ENCODE data around the gene RAPGEF5. TPM values are rescaled to one million over a fixed set of nuclear protein-coding genes. Genes with fewer than 3 reads are reported as not detected.
"Not testable (repeated sequence)": the region's sequence is repeated elsewhere in the genome, so short reads cannot be mapped to it uniquely, and the experiment has no call there.

The RAPGEF5 gene
- total RNA-seq, 2 experiments from 2014 or later = 1.3 to 1.5 TPM

GRCh38 chr7:22110227-22110839, 246.6 kb downstream of the RAPGEF5 start:
- peak; percentile 93 for ATAC-seq
- ChIA-PET POLR2A (no interaction called here), CTCF (interaction anchor here (0.5 to 3.1 kb wide), 41 partner anchors 8 to 949 kb away, joined by 3 to 36 read pairs (median 4); partner anchors contain the start of gene STEAP1B)
- no peak overlapping the region for H3K27ac Mint-ChIP-seq
- intact Hi-C loops (cut with DNase I, micrococcal nuclease) = loop anchor here (1.0 to 10.0 kb wide), 3 partner anchors 184 to 390 kb away; partner anchors contain the start of gene STEAP1B (in 2 of the 2)
- no peaks in the 10 kb centered on the region for H3K36me3 Mint-ChIP-seq (ENCODE audit: low read depth)
- DNase-seq = peak; percentile 78
- H3K4me1 Mint-ChIP-seq = no peaks in the 10 kb centered on the region
- no peaks in the 10 kb centered on the region for H3K9me3 Mint-ChIP-seq (ENCODE audit: low read depth)
- H3K4me3 Mint-ChIP-seq = no peak overlapping the region
- peaks cover 3% of the 10 kb centered on the region for H3K27me3 Mint-ChIP-seq

DNA sequence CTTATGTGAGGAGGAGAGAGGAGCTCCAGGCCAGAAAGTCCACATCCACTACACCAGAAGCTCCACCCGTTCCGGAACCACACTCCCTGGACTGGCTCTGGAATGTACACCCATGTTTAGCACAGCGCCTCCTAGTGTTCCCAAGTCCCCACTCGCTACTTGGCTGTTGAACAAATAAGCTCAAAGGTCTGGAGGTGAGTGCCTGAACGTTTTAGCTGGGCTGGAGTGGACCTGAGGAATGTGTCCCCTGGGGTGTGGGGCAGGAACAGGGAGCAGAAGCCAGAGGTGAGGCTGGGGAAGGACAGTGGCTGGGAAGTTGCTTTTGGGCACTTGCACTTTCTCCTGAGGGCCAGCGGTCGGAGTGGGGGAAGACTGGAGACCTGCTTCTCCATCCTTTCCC, 247.2 kb downstream of the RAPGEF5 start:
- POLR2A ChIA-PET = no interaction called here
- no peak for ATAC-seq
- peak; percentile 54 for DNase-seq

DNA sequence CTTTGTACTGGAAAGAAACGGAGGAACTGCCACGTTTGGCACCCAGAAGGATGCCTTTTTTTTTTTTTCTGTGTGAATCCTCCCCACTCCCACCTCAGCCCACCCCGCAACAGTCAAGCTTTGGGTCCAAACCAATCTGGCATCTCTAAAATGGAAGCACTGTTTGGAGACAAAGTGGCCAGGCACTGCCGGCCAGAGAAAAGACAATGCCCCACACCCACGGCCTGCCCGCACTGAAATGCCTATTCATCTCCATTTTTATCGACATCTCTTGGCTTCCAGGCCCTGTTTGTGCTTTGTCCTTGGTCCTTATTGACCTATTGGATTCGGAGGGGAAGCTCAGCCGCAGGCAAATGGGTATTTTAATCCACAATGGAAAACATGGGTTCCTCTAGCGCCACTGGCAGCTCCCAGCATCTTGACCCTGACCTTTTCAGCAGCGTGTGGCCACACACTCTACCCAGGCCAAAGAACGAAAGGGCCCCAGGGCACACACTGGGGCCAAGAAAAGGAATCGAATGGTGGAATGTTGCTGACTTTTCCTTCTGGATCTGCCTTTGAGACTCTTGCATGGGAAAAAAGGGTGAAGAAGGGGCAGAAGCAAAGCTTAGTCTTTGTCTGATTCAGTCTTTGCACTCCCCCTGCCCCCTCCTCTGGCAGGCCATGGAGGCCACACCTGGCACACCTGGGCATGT, 248.7 kb downstream of the RAPGEF5 start:
- DNase-seq = no peak
- peaks cover 4% of the 10 kb centered on the region for H3K4me1 Mint-ChIP-seq
- ATAC-seq = no peak
- no peak overlapping the region for H3K27ac Mint-ChIP-seq
- intact Hi-C loops (cut with DNase I, micrococcal nuclease) = no loop called here
- no peaks in the 10 kb centered on the region for H3K9me3 Mint-ChIP-seq (ENCODE audit: low read depth)
- H3K36me3 Mint-ChIP-seq (ENCODE audit: low read depth) = no peaks in the 10 kb centered on the region
- no peak overlapping the region for H3K4me3 Mint-ChIP-seq
- CTCF ChIA-PET = interaction anchor here (0.6 to 0.7 kb wide), 5 partner anchors 25 to 853 kb away, joined by 3 read pairs; no protein-coding TSS in a partner anchor
- POLR2A ChIA-PET = no interaction called here
- H3K27me3 Mint-ChIP-seq = peaks cover 5% of the 10 kb centered on the region

More for the DNA sequence above, 247.2 kb downstream of the RAPGEF5 start:
- H3K36me3 Mint-ChIP-seq (ENCODE audit: low read depth) = no peaks in the 10 kb centered on the region
- intact Hi-C loops (cut with DNase I, micrococcal nuclease) = loop anchor here (1.0 to 10.0 kb wide), 3 partner anchors 185 to 391 kb away; partner anchors contain the start of gene STEAP1B (in 2 of the 2)
- H3K4me3 Mint-ChIP-seq = no peak overlapping the region
- no peak overlapping the region for H3K27ac Mint-ChIP-seq
- CTCF ChIA-PET = interaction anchor here (0.5 to 3.1 kb wide), 39 partner anchors 9 to 1779 kb away, joined by 3 to 36 read pairs (median 4); partner anchors contain the start of gene STEAP1B
- no peaks in the 10 kb centered on the region for H3K9me3 Mint-ChIP-seq (ENCODE audit: low read depth)
- H3K27me3 Mint-ChIP-seq = peaks cover 3% of the 10 kb centered on the region
- no peaks in the 10 kb centered on the region for H3K4me1 Mint-ChIP-seq

DNA sequence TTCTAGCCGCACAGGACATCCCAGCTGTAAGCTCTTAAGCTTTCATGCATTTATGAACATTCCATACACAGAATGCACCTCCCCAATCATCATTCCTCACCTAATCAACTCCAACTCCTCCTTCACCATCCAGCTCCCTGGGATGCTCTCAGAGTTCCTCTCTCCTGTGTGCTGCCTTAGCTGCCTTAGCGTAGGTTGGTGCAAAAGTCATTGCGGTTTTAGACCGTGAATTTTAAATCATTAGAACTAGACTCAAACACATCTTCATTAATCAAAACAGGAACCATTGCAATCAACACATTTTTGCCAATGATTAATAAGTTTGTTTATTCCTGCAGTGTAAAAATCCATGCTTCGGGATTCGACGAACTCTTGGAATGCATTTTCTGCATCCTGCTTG, 251.4 kb downstream of the RAPGEF5 start:
- ChIA-PET CTCF (interaction anchor here (1.0 to 1.1 kb wide), 2 partner anchors 21 to 393 kb away, joined by 3 to 4 read pairs; no protein-coding TSS in a partner anchor), POLR2A (no interaction called here)
- H3K36me3 Mint-ChIP-seq (ENCODE audit: low read depth) = no peaks in the 10 kb centered on the region
- peaks cover 13% of the 10 kb centered on the region for H3K27me3 Mint-ChIP-seq
- peaks cover 7% of the 10 kb centered on the region for H3K4me1 Mint-ChIP-seq
- no peak overlapping the region for H3K4me3 Mint-ChIP-seq
- no peak overlapping the region for H3K27ac Mint-ChIP-seq
- ATAC-seq (no peak), DNase-seq (no peak)
- intact Hi-C loops (cut with DNase I, micrococcal nuclease) = no loop called here
- H3K9me3 Mint-ChIP-seq (ENCODE audit: low read depth) = no peaks in the 10 kb centered on the region

- Mint-ChIP-seq H3K4me1 (no peaks in the 10 kb centered on the region), H3K27ac (no peak overlapping the region), H3K4me3 (no peak overlapping the region), H3K9me3 (ENCODE audit: low read depth) (no peaks in the 10 kb centered on the region), H3K36me3 (ENCODE audit: low read depth) (no peaks in the 10 kb centered on the region), H3K27me3 (peaks cover 8% of the 10 kb centered on the region)
- CTCF ChIA-PET = interaction anchor here (0.8 to 1.7 kb wide), 3 partner anchors 9 to 394 kb away, joined by 3 to 7 read pairs (median 4); no protein-coding TSS in a partner anchor
- DNase-seq = no peak
- ATAC-seq = peak; percentile 16
- intact Hi-C loops (cut with DNase I, micrococcal nuclease) = no loop called here
- POLR2A ChIA-PET = no interaction called here
These were observed 262.3 kb downstream of the RAPGEF5 start for GRCh38 chr7:22094413-22095342.

GRCh38 chr7:22093936-22094335, 263.0 kb downstream of the RAPGEF5 start:
- POLR2A ChIA-PET = no interaction called here
- ATAC-seq = no peak
- no peak for DNase-seq
- no peak overlapping the region for H3K4me3 Mint-ChIP-seq
- H3K9me3 Mint-ChIP-seq (ENCODE audit: low read depth) = no peaks in the 10 kb centered on the region
- H3K36me3 Mint-ChIP-seq (ENCODE audit: low read depth) = no peaks in the 10 kb centered on the region
- H3K27me3 Mint-ChIP-seq = peaks cover 7% of the 10 kb centered on the region
- no peak overlapping the region for H3K27ac Mint-ChIP-seq
- no peaks in the 10 kb centered on the region for H3K4me1 Mint-ChIP-seq
- intact Hi-C loops (cut with DNase I, micrococcal nuclease) = no loop called here
- CTCF ChIA-PET = interaction anchor here (0.6 to 1.7 kb wide), 4 partner anchors 9 to 395 kb away, joined by 3 to 7 read pairs (median 4); no protein-coding TSS in a partner anchor

GRCh38 chr7:22093001-22093400, 264.0 kb downstream of the RAPGEF5 start:
- DNase-seq (no peak), ATAC-seq (no peak)
- no peak overlapping the region for H3K27ac Mint-ChIP-seq
- POLR2A ChIA-PET = no interaction called here
- H3K27me3 Mint-ChIP-seq = peaks cover 7% of the 10 kb centered on the region
- intact Hi-C loops (cut with DNase I, micrococcal nuclease) = no loop called here
- H3K36me3 Mint-ChIP-seq (ENCODE audit: low read depth) = no peaks in the 10 kb centered on the region
- CTCF ChIA-PET = interaction anchor here (0.6 to 2.3 kb wide), 4 partner anchors 10 to 385 kb away, joined by 3 to 14 read pairs (median 7); no protein-coding TSS in a partner anchor
- H3K9me3 Mint-ChIP-seq (ENCODE audit: low read depth) = no peaks in the 10 kb centered on the region
- H3K4me3 Mint-ChIP-seq = no peak overlapping the region
- no peaks in the 10 kb centered on the region for H3K4me1 Mint-ChIP-seq

DNA sequence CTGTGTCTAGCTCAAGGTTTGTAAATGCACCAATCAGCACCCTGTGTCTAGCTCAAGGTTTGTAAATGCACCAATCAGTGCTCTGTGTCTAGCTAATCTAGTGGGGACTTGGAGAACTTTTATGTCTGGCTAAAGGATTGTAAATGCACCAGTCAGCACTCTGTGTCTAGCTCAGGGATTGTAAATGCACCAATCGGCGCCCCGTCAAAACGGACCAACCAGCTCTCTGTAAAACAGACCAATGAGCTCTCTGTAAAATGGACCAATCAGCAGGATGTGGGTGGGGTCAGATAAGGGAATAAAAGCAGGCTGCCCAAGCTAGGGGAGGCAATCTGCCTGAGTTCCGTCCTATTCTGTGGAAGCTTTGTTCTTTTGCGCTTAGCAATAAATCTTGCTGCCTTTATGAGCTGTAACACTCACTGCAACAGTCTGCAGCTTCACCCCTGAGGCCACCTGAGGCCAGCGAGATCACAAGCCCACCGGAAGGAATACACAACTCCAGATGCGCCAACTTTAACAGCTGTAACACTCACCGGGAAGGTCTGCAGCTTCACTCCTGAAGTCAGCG, 265.9 kb downstream of the RAPGEF5 start:
- intact Hi-C loops (cut with DNase I, micrococcal nuclease); H3K4me3 Mint-ChIP-seq; H3K9me3 Mint-ChIP-seq (ENCODE audit: low read depth); POLR2A ChIA-PET; H3K27ac Mint-ChIP-seq; DNase-seq; H3K36me3 Mint-ChIP-seq (ENCODE audit: low read depth); H3K4me1 Mint-ChIP-seq; H3K27me3 Mint-ChIP-seq; ATAC-seq: not testable (repeated sequence)
- CTCF ChIA-PET = interaction anchor here (0.8 to 2.3 kb wide), 4 partner anchors 8 to 393 kb away, joined by 3 to 14 read pairs (median 7); no protein-coding TSS in a partner anchor

DNA sequence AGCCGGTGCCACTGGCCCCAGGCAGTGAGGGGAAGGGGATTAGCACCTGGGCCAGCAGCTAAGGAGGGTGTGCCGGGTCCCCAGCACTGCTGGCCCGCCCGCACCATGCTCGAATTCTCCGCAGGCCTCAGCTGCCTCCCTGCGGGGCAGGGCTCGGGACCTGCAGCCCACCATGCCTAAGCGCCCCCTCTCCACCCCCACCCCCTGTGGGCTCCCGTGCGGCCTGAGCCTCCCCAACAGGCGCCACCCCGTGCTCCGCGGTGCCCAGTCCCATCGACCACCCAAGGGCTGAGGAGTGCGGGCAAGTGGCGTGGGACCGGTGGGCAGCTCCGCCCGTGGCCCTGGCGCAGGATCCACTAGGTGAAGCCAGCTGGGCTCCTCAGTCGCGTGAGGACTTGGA, 266.4 kb downstream of the RAPGEF5 start:
- no peak for ATAC-seq
- ChIA-PET POLR2A (no interaction called here), CTCF (no interaction called here)
- H3K9me3 Mint-ChIP-seq (ENCODE audit: low read depth) = no peaks in the 10 kb centered on the region
- H3K4me1 Mint-ChIP-seq = no peaks in the 10 kb centered on the region
- H3K4me3 Mint-ChIP-seq = no peak overlapping the region
- no peak overlapping the region for H3K27ac Mint-ChIP-seq
- intact Hi-C loops (cut with DNase I, micrococcal nuclease) = no loop called here
- no peaks in the 10 kb centered on the region for H3K36me3 Mint-ChIP-seq (ENCODE audit: low read depth)
- H3K27me3 Mint-ChIP-seq = peaks cover 6% of the 10 kb centered on the region
- no peak for DNase-seq

DNA sequence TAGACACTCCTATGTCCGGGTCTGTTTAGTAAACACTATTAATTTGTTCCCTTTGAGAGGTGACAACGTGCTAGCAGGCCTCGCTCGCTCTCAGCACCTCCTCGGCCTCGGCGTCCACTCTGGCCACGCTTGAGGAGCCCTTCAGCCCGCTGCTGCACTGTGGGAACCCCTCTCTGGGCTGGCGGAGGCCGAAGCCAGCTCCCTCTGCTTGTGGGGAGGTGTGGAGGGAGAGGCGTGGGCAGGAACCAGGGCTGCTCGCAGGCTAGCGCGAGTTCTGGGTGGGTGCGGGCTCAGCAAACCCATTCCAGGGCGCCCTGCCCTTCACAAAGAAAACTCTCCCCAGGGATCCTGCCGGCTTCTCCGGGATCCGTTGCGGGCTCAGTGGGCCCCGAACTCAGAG, 266.8 kb downstream of the RAPGEF5 start:
- Mint-ChIP-seq H3K4me1 (no peaks in the 10 kb centered on the region), H3K9me3 (ENCODE audit: low read depth) (no peaks in the 10 kb centered on the region), H3K4me3 (no peak overlapping the region), H3K36me3 (ENCODE audit: low read depth) (no peaks in the 10 kb centered on the region), H3K27ac (no peak overlapping the region), H3K27me3 (peaks cover 6% of the 10 kb centered on the region)
- no peak for ATAC-seq
- no peak for DNase-seq
- POLR2A ChIA-PET = no interaction called here
- intact Hi-C loops (cut with DNase I, micrococcal nuclease) = no loop called here
- CTCF ChIA-PET = interaction anchor here (1.1 to 1.8 kb wide), 2 partner anchors 9 to 20 kb away, joined by 4 read pairs; no protein-coding TSS in a partner anchor

- Mint-ChIP-seq H3K9me3 (ENCODE audit: low read depth) (no peaks in the 10 kb centered on the region), H3K4me3 (no peak overlapping the region), H3K36me3 (ENCODE audit: low read depth) (no peaks in the 10 kb centered on the region), H3K27ac (no peak overlapping the region), H3K4me1 (no peaks in the 10 kb centered on the region), H3K27me3 (peaks cover 2% of the 10 kb centered on the region)
- ATAC-seq (no peak), DNase-seq (no peak)
- intact Hi-C loops (cut with DNase I, micrococcal nuclease) = no loop called here
- ChIA-PET POLR2A (no interaction called here), CTCF (interaction anchor here (1.1 to 1.8 kb wide), 2 partner anchors 10 to 21 kb away, joined by 4 read pairs; no protein-coding TSS in a partner anchor)
These were observed 268.1 kb downstream of the RAPGEF5 start for GRCh38 chr7:22088827-22089226.

Data from activated CD4-positive, alpha-beta T cell treated with anti-CD3 and anti-CD28 coated beads for 36 hours (primary cell).